CD4-positive, CD25-positive, alpha-beta regulatory T cell (primary cell): ENCODE data around the gene AP3B1. TPM values are rescaled to one million over a fixed set of nuclear protein-coding genes. Genes with fewer than 3 reads are reported as not detected.

ENCODE experiments used
- ATAC-seq, 2 donors: fragments of 150-1000 bp; cut with Tn5 transposase; one replicate each; pipeline ENCODE4 v1.10.0; 2021; ENCODE audit warnings: low read depth in 2 of 2, moderate number of reproducible peaks in 2 of 2, moderate library complexity in 1 of 2
- DNase-seq, 3 donors: peaks; one replicate each; pipeline versions ENCODE4 v3.0.0 to v3.0.0-alpha.2; 2012 to 2022; ENCODE audit warnings: mixed read lengths in 1 of 3
- H3K27ac ChIP-seq: one replicate; pipeline ENCODE4 v1.7.0; 2013; ENCODE audit warnings: mild to moderate bottlenecking, low read length; ENCODE audit not compliant: insufficient read depth, poor library complexity, severe bottlenecking
- H3K27me3 ChIP-seq: one replicate; pipeline ENCODE4 v1.7.0; 2013; ENCODE audit warnings: low read length; ENCODE audit not compliant: control insufficient read depth, insufficient read depth
- H3K36me3 ChIP-seq: one replicate; pipeline ENCODE4 v1.7.0; 2013; ENCODE audit warnings: mild to moderate bottlenecking, low read length, moderate library complexity; ENCODE audit not compliant: control insufficient read depth, insufficient read depth
- H3K4me1 ChIP-seq: 2 replicates; pipeline ENCODE4 v1.7.0; 2013; ENCODE audit warnings: mild to moderate bottlenecking, low read length; ENCODE audit not compliant: insufficient read depth, control insufficient read depth, poor library complexity, severe bottlenecking
- H3K4me3 ChIP-seq: one replicate; pipeline ENCODE4 v1.7.0; 2013; ENCODE audit warnings: low read depth, mild to moderate bottlenecking, low read length, moderate library complexity
- H3K9me3 ChIP-seq, 2 experiments: 1 replicate in 1 of 2; 2 replicates in 1 of 2; pipeline ENCODE4 v1.7.0; 2013; ENCODE audit warnings: low read length in 2 of 2, mild to moderate bottlenecking in 1 of 2, moderate library complexity in 1 of 2; ENCODE audit not compliant: control insufficient read depth in 2 of 2
- H3K27ac Mint-ChIP-seq, 3 donors: one replicate each; pipeline ENCODE4 v1.8.0; 2020 to 2022; ENCODE audit warnings: mild to moderate bottlenecking in 3 of 3, mixed read lengths in 3 of 3, moderate library complexity in 2 of 3
- H3K27me3 Mint-ChIP-seq: one replicate; pipeline ENCODE4 v1.8.0; 2022; ENCODE audit warnings: mild to moderate bottlenecking, mixed read lengths
- H3K36me3 Mint-ChIP-seq: one replicate; pipeline ENCODE4 v1.8.0; 2020; ENCODE audit warnings: mixed read lengths
- H3K4me1 Mint-ChIP-seq, 4 donors: one replicate each; pipeline ENCODE4 v1.8.0; 2020 to 2022; ENCODE audit warnings: mixed read lengths in 4 of 4, mild to moderate bottlenecking in 1 of 4
- H3K4me3 Mint-ChIP-seq, 4 donors: one replicate each; pipeline ENCODE4 v1.8.0; 2020 to 2022; ENCODE audit warnings: mild to moderate bottlenecking in 4 of 4, mixed read lengths in 4 of 4, moderate library complexity in 3 of 4
- H3K9me3 Mint-ChIP-seq, 7 donors: one replicate each; pipeline ENCODE4 v1.8.0; 2020 to 2022; ENCODE audit warnings: mixed read lengths in 7 of 7, mild to moderate bottlenecking in 3 of 7, moderate library complexity in 2 of 7
- polyA plus RNA-seq, 4 donors: library from polyadenylated mRNA; unstranded; fragments of 300-500 nt; fragmentation: Illumina TruSeq; gene quantifications; one replicate each; pipeline ENCODE4 v1.2.3, GENCODE V29; 2021
- total RNA-seq: library from RNA; stranded (reverse); gene quantifications from one replicate; pipeline ENCODE4 v1.2.3, GENCODE V29; 2022

AP3B1 gene
- total and polyA plus RNA-seq, 5 donors from 2014 or later = 27.9 to 44.5 (median 32.1) TPM

DNA sequence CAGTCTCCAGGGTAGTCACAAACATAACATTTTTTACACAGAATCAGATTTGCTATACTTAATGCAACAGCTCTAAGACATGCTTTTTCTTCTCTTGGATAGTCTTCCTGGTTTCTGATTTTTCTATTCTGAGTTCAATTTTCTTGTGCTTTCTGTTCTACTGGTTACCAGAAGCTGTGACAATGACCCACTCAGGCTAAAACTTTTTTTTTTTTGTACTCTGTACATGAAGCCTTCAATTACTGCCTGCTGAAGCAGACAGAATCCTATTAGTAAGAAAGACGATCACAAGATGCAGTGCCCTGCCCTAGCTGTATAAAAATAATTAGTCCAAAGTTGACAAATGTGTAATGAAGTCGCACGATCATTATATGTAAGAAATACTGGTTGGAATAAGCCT lies 287.3 kb downstream of the AP3B1 start:
- no peak overlapping the region for H3K4me3 ChIP-seq
- Mint-ChIP-seq H3K4me3 (no peak overlapping the region), H3K9me3 (no peaks in the 10 kb centered on the region), H3K4me1 (peaks cover 0 to 7% (median 0%) of the 10 kb centered on the region in 4 donors), H3K36me3 (peaks cover 12% of the 10 kb centered on the region), H3K27me3 (no peaks in the 10 kb centered on the region), H3K27ac (no peak overlapping the region)
- no peaks in the 10 kb centered on the region for H3K27me3 ChIP-seq
- no peaks in the 10 kb centered on the region for H3K4me1 ChIP-seq
- no peak for DNase-seq
- ATAC-seq = no peak
- no peaks in the 10 kb centered on the region for H3K9me3 ChIP-seq
- H3K27ac ChIP-seq = no peak overlapping the region
- H3K36me3 ChIP-seq = peaks cover 13% of the 10 kb centered on the region

- Histone ChIP-seq H3K27me3 (no peaks in the 10 kb centered on the region), H3K4me3 (no peak overlapping the region), H3K4me1 (no peaks in the 10 kb centered on the region), H3K9me3 (no peaks in the 10 kb centered on the region), H3K36me3 (peaks cover 14% of the 10 kb centered on the region), H3K27ac (no peak overlapping the region)
- no peak for ATAC-seq
- DNase-seq = no peak
- Mint-ChIP-seq H3K4me1 (peaks cover 0 to 7% (median 0%) of the 10 kb centered on the region in 4 donors), H3K9me3 (no peaks in the 10 kb centered on the region), H3K4me3 (no peak overlapping the region), H3K27me3 (no peaks in the 10 kb centered on the region), H3K27ac (no peak overlapping the region), H3K36me3 (peaks cover 15% of the 10 kb centered on the region)
These were observed 288.0 kb downstream of the AP3B1 start for GRCh38 chr5:78006449-78006848.

DNA sequence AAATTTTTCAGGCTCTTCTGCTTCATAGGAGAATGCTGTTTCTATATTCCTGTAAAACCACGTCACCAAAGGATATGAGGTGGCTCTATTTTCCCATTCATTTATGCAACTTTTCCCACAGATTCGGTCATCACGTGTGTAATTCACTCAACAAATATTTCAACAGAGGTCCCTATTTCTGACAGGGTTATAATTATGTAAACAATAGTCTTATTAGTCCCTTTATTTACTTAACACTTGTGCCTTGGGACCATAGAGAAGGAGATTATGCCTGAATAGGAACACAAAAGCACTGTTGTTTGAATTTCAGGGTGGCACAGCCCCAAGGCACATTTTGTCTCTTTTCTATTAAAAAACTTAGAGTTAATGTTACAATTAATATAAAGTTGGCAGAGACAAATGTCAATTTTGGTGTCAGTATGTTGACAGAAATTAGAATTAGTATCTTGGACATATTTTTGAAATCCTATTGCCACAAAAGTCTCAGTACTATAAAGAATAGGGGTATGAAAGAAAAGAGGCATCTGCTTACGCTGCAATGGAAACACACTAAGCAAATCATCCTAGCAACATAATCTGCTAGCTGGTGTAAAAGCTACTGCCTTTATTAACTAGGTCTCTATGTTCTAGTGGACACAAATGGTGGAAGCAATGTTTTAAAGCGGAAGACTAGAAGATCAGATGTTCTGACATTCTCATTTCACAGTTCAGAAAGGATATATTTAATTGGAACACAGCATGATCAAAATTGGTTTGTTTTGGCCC lies 289.3 kb downstream of the AP3B1 start:
- Histone ChIP-seq H3K4me1 (no peaks in the 10 kb centered on the region), H3K9me3 (no peaks in the 10 kb centered on the region), H3K36me3 (peaks cover 14% of the 10 kb centered on the region), H3K27ac (no peak overlapping the region), H3K27me3 (no peaks in the 10 kb centered on the region), H3K4me3 (no peak overlapping the region)
- Mint-ChIP-seq H3K36me3 (peaks cover 22% of the 10 kb centered on the region), H3K27ac (no peak overlapping the region), H3K9me3 (no peaks in the 10 kb centered on the region), H3K27me3 (no peaks in the 10 kb centered on the region), H3K4me3 (no peak overlapping the region), H3K4me1 (peaks cover 0 to 7% (median 0%) of the 10 kb centered on the region in 4 donors)
- DNase-seq = no peak
- no peak for ATAC-seq

- H3K27me3 ChIP-seq = no peaks in the 10 kb centered on the region
- Mint-ChIP-seq H3K27ac (no peak overlapping the region), H3K36me3 (peaks cover 24% of the 10 kb centered on the region), H3K4me3 (no peak overlapping the region), H3K27me3 (no peaks in the 10 kb centered on the region), H3K4me1 (peaks cover 0 to 7% (median 0%) of the 10 kb centered on the region in 4 donors), H3K9me3 (no peaks in the 10 kb centered on the region)
- H3K27ac ChIP-seq = no peak overlapping the region
- H3K4me1 ChIP-seq = no peaks in the 10 kb centered on the region
- H3K4me3 ChIP-seq = no peak overlapping the region
- no peak for ATAC-seq
- peaks cover 16% of the 10 kb centered on the region for H3K36me3 ChIP-seq
- H3K9me3 ChIP-seq = no peaks in the 10 kb centered on the region
- DNase-seq = no peak
These were observed 289.9 kb downstream of the AP3B1 start for GRCh38 chr5:78004559-78004958.

- Histone ChIP-seq H3K36me3 (peaks cover 23% of the 10 kb centered on the region), H3K4me1 (no peaks in the 10 kb centered on the region), H3K27ac (no peak overlapping the region), H3K4me3 (no peak overlapping the region), H3K9me3 (no peaks in the 10 kb centered on the region), H3K27me3 (no peaks in the 10 kb centered on the region)
- Mint-ChIP-seq H3K9me3 (no peaks in the 10 kb centered on the region), H3K4me3 (no peak overlapping the region), H3K4me1 (peaks cover 0 to 7% (median 0%) of the 10 kb centered on the region in 4 donors), H3K27me3 (no peaks in the 10 kb centered on the region), H3K27ac (no peak overlapping the region), H3K36me3 (peaks cover 31% of the 10 kb centered on the region)
- DNase-seq (no peak), ATAC-seq (no peak)
These were observed 290.6 kb downstream of the AP3B1 start for GRCh38 chr5:78003919-78004318.

GRCh38 chr5:78003450-78003849 lies 291.0 kb downstream of the AP3B1 start:
- Mint-ChIP-seq H3K4me3 (no peak overlapping the region), H3K27me3 (no peaks in the 10 kb centered on the region), H3K36me3 (peaks cover 32% of the 10 kb centered on the region), H3K9me3 (no peaks in the 10 kb centered on the region), H3K4me1 (peaks cover 0 to 2% (median 0%) of the 10 kb centered on the region in 4 donors), H3K27ac (no peak overlapping the region)
- ATAC-seq (no peak), DNase-seq (no peak)
- no peaks in the 10 kb centered on the region for H3K27me3 ChIP-seq
- no peak overlapping the region for H3K27ac ChIP-seq
- no peak overlapping the region for H3K4me3 ChIP-seq
- H3K9me3 ChIP-seq = no peaks in the 10 kb centered on the region
- H3K4me1 ChIP-seq = no peaks in the 10 kb centered on the region
- peaks cover 23% of the 10 kb centered on the region for H3K36me3 ChIP-seq

GRCh38 chr5:78002690-78003089 lies 291.8 kb downstream of the AP3B1 start:
- no peak overlapping the region for H3K27ac ChIP-seq
- Mint-ChIP-seq H3K9me3 (no peaks in the 10 kb centered on the region), H3K4me3 (no peak overlapping the region), H3K4me1 (no peaks in the 10 kb centered on the region), H3K27ac (no peak overlapping the region), H3K36me3 (peaks cover 32% of the 10 kb centered on the region), H3K27me3 (no peaks in the 10 kb centered on the region)
- no peaks in the 10 kb centered on the region for H3K9me3 ChIP-seq
- no peak overlapping the region for H3K4me3 ChIP-seq
- no peaks in the 10 kb centered on the region for H3K27me3 ChIP-seq
- DNase-seq (no peak), ATAC-seq (no peak)
- H3K36me3 ChIP-seq = peaks cover 23% of the 10 kb centered on the region
- no peaks in the 10 kb centered on the region for H3K4me1 ChIP-seq

DNA sequence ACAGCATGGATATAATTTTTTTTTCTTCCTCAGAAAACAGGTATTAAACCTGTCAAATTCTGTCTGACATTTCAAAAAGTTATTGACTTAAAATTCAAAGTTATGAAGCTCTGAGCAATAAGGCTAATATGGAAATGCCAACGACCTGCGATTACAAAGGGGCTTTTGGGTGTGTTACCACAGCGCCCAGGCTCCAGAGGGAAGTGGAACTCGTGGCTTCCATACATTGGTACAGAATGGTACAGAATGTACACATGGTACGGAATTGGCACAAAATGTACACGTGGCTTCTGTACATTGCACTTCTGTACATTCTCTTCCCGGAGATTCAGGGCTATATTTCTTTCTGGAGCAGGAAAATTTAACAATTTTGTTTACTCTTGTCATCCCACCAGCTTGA lies 293.3 kb downstream of the AP3B1 start:
- DNase-seq (no peak), ATAC-seq (no peak)
- no peaks in the 10 kb centered on the region for H3K9me3 ChIP-seq
- peaks cover 0 to 2% (median 0%) of the 10 kb centered on the region in 4 donors for H3K4me1 Mint-ChIP-seq
- H3K36me3 Mint-ChIP-seq = peaks cover 36% of the 10 kb centered on the region
- H3K27me3 ChIP-seq = no peaks in the 10 kb centered on the region
- no peak overlapping the region for H3K4me3 Mint-ChIP-seq
- H3K27ac ChIP-seq = no peak overlapping the region
- no peaks in the 10 kb centered on the region for H3K9me3 Mint-ChIP-seq
- no peaks in the 10 kb centered on the region for H3K4me1 ChIP-seq
- H3K27me3 Mint-ChIP-seq = no peaks in the 10 kb centered on the region
- peaks cover 23% of the 10 kb centered on the region for H3K36me3 ChIP-seq
- H3K27ac Mint-ChIP-seq = no peak overlapping the region
- H3K4me3 ChIP-seq = no peak overlapping the region
